Tibial artery (tissue), 4 donors: ENCODE data around the gene MYBPHL.

Experiments
- DNase-seq, 2 donors: peaks; one replicate each; pipeline ENCODE4 v3.0.0-alpha.2; 2019
- H3K27ac ChIP-seq, 2 donors: fragments of 200-600 bp; sonication (generic) in 1 of 2; 1 replicate in 1 of 2; 2 replicates in 1 of 2; pipeline ENCODE4 v1.5.1; 2018 to 2019; ENCODE audit warnings: mild to moderate bottlenecking in 1 of 2
- H3K27me3 ChIP-seq, 2 donors: fragments of 200-600 bp; sonication (generic) in 1 of 2; one replicate each; pipeline versions ENCODE4 v1.5.1 to v1.6.0; 2016 to 2019
- H3K36me3 ChIP-seq, 3 donors: fragments of 200-600 bp; sonication (generic) in 2 of 3; one replicate each; pipeline ENCODE4 v1.5.1; 2016 to 2019; ENCODE audit warnings: mild to moderate bottlenecking in 2 of 3
- H3K4me1 ChIP-seq, 4 donors: fragments of 200-600 bp; sonication (generic) in 2 of 4; 1 replicate in 3 of 4; 2 replicates in 1 of 4; pipeline ENCODE4 v1.5.1; 2016 to 2019
- H3K4me3 ChIP-seq, 2 donors: fragments of 200-600 bp; sonication (generic) in 1 of 2; 1 replicate in 1 of 2; 2 replicates in 1 of 2; pipeline ENCODE4 v1.5.1; 2018 to 2019; ENCODE audit warnings: mild to moderate bottlenecking in 2 of 2
- H3K9me3 ChIP-seq, 3 donors: fragments of 200-600 bp; sonication (generic) in 1 of 3; one replicate each; pipeline ENCODE4 v1.5.1; 2016 to 2019
- CTCF ChIP-seq, 2 experiments: fragments of 200-600 bp in 1 of 2; fragments of 450-650 bp in 1 of 2; IDR thresholded peaks; one replicate each; pipeline ENCODE4 v1.5.1; 2017 to 2019; ENCODE audit warnings: antibody characterized with exemption in 2 of 2, mild to moderate bottlenecking in 1 of 2, moderate library complexity in 1 of 2
- intact Hi-C: fragments of 100-400 bp; cut with DNase I; formaldehyde crosslinking; loops from one replicate; pipeline ENCODE4 v1.15.0; 2023; ENCODE audit warnings: low total_unique reads

Gene MYBPHL

GRCh38 chr1:109253803-109254620, 52.8 kb downstream of the MYBPHL start:
- peaks cover 0 to 42% (median 30%) of the 10 kb centered on the region in 4 donors for H3K4me1 ChIP-seq
- H3K9me3 ChIP-seq = no peaks in the 10 kb centered on the region
- H3K27me3 ChIP-seq = no peaks in the 10 kb centered on the region
- intact Hi-C loops = no loop called here
- H3K36me3 ChIP-seq = peaks cover 0 to 8% (median 7%) of the 10 kb centered on the region in 3 donors
- no peak for DNase-seq
- peak overlapping the region; percentile 12 to 16 for H3K4me3 ChIP-seq
- H3K27ac ChIP-seq = peak overlapping the region; percentile 78 to 79
- no peak for TF ChIP-seq CTCF (IDR thresholded peaks at IDR 0.05)

- peak in 1 of 2 donors; percentile 89 for DNase-seq
- intact Hi-C loops = no loop called here
- Histone ChIP-seq H3K27ac (peak overlapping the region; percentile 78 to 79), H3K4me3 (peak overlapping the region; percentile 12 to 16), H3K36me3 (no peaks in the 10 kb centered on the region), H3K27me3 (no peaks in the 10 kb centered on the region), H3K9me3 (no peaks in the 10 kb centered on the region), H3K4me1 (peaks cover 0 to 46% (median 33%) of the 10 kb centered on the region in 4 donors)
- TF ChIP-seq CTCF (IDR thresholded peaks at IDR 0.05) = no peak
Measured at GRCh38 chr1:109252893-109253802, 53.7 kb downstream of the MYBPHL start.

GRCh38 chr1:109252167-109252892, 54.5 kb downstream of the MYBPHL start:
- peaks cover 0 to 46% (median 33%) of the 10 kb centered on the region in 4 donors for H3K4me1 ChIP-seq
- intact Hi-C loops = no loop called here

GRCh38 chr1:109251277-109252166, 55.3 kb downstream of the MYBPHL start:
- no peaks in the 10 kb centered on the region for H3K36me3 ChIP-seq
- TF ChIP-seq CTCF (IDR thresholded peaks at IDR 0.05) = no peak
- intact Hi-C loops = no loop called here

More at GRCh38 chr1:109252167-109252892, 54.5 kb downstream of the MYBPHL start:
- Histone ChIP-seq H3K27ac (no peak overlapping the region), H3K27me3 (no peaks in the 10 kb centered on the region), H3K9me3 (no peaks in the 10 kb centered on the region), H3K4me3 (no peak overlapping the region), H3K36me3 (no peaks in the 10 kb centered on the region)
- TF ChIP-seq CTCF (IDR thresholded peaks at IDR 0.05) = no peak
- DNase-seq = no peak

More at GRCh38 chr1:109251277-109252166, 55.3 kb downstream of the MYBPHL start:
- peaks cover 0 to under 1% of the 10 kb centered on the region in 2 donors for H3K27me3 ChIP-seq
- DNase-seq = no peak
- no peaks in the 10 kb centered on the region for H3K9me3 ChIP-seq
- H3K4me1 ChIP-seq = peaks cover 0 to 46% (median 33%) of the 10 kb centered on the region in 4 donors
- H3K27ac ChIP-seq = no peak overlapping the region
- no peak overlapping the region for H3K4me3 ChIP-seq
